HG02973 (cell line): ENCODE data around the gene ERAP2.

Experiments
- ATAC-seq: cut with Tn5 transposase; IDR thresholded peaks from one replicate; pipeline ENCODE4 v1.9.1; 2021; ENCODE audit warnings: moderate library complexity; ENCODE audit not compliant: unreplicated experiment

ERAP2 gene

GRCh38 chr5:96952974-96953730, 76.9 kb downstream of the ERAP2 start:
- no peak for ATAC-seq

- ATAC-seq, result peak; percentile 51
These were observed 81.2 kb downstream of the ERAP2 start for GRCh38 chr5:96957254-96958049.

- ATAC-seq, result no peak
These were observed 82.7 kb downstream of the ERAP2 start for GRCh38 chr5:96958977-96959376.

- ATAC-seq, result peak; percentile 52
These were observed 84.8 kb downstream of the ERAP2 start for GRCh38 chr5:96961053-96961452.

GRCh38 chr5:96962540-96962991, 86.3 kb downstream of the ERAP2 start:
- ATAC-seq, result no peak

GRCh38 chr5:96963267-96963666, 87.0 kb downstream of the ERAP2 start:
- ATAC-seq, result peak; percentile 68

- no peak for ATAC-seq
These were observed 90.5 kb downstream of the ERAP2 start for GRCh38 chr5:96966801-96967200.

GRCh38 chr5:96967400-96967799, 91.1 kb downstream of the ERAP2 start:
- ATAC-seq, result no peak

- ATAC-seq, result no peak
These were observed 91.8 kb downstream of the ERAP2 start for GRCh38 chr5:96968074-96968473.

GRCh38 chr5:96968614-96969013, 92.3 kb downstream of the ERAP2 start:
- no peak for ATAC-seq
